Upper lobe of right lung (tissue), 1 donor: Measurements from ENCODE around the gene ZNF283. TPM values are rescaled to one million over a fixed set of nuclear protein-coding genes. Genes with fewer than 3 reads are reported as not detected.

ENCODE experiments used
- ATAC-seq: fragments of 200-7000 bp; cut with Tn5 transposase; one replicate; pipeline ENCODE4 v1.9.1; 2020; ENCODE audit warnings: mild to moderate bottlenecking, moderate library complexity
- DNase-seq: peaks from one replicate; pipeline ENCODE4 v3.0.0-alpha.2; 2020
- H3K27ac ChIP-seq: fragments of 200-600 bp; one replicate; pipeline ENCODE4 v1.8.0; 2022
- H3K27me3 ChIP-seq: fragments of 200-600 bp; one replicate; pipeline ENCODE4 v1.8.0; 2022; ENCODE audit warnings: mild to moderate bottlenecking
- H3K36me3 ChIP-seq: fragments of 200-600 bp; one replicate; pipeline ENCODE4 v1.8.0; 2022
- H3K4me1 ChIP-seq: fragments of 200-600 bp; one replicate; pipeline ENCODE4 v1.8.0; 2022
- H3K4me3 ChIP-seq: fragments of 200-600 bp; one replicate; pipeline ENCODE4 v1.8.0; 2022; ENCODE audit warnings: mild to moderate bottlenecking
- H3K9me3 ChIP-seq: fragments of 200-600 bp; one replicate; pipeline ENCODE4 v1.8.0; 2022
- CTCF ChIP-seq: fragments of 200-600 bp; IDR thresholded peaks from one replicate; pipeline ENCODE4 v1.8.0; 2022; ENCODE audit warnings: antibody characterized with exemption
- intact Hi-C: fragments of 100-400 bp; cut with DNase I; formaldehyde crosslinking; loops from one replicate; pipeline ENCODE4 v1.11.0; 2022
- total RNA-seq: library from RNA; stranded (reverse); fragmentation: NEBNext Ultra II Directional; extraction: Animal tissue kit (Norgen Biotek cat#: 25700); gene quantifications from one replicate; pipeline ENCODE4 v1.2.1, GENCODE V29; 2021
- donor health status: DM: no; HTN: yes; CAD: no; lungs with severe emphysema.

The ZNF283 gene
- total RNA-seq, 1 donor from 2014 or later = 11.7 TPM

GRCh38 chr19:43781630-43782310 lies 45.4 kb upstream of the ZNF283 start:
- Histone ChIP-seq H3K4me3 (no peak overlapping the region), H3K27me3 (peaks cover 8% of the 10 kb centered on the region), H3K36me3 (no peaks in the 10 kb centered on the region), H3K9me3 (no peaks in the 10 kb centered on the region), H3K4me1 (peaks cover 23% of the 10 kb centered on the region), H3K27ac (no peak overlapping the region)
- no peak for DNase-seq
- ATAC-seq = no peak
- intact Hi-C loops = no loop called here
- TF ChIP-seq CTCF = no peak

- intact Hi-C loops = no loop called here
- Histone ChIP-seq H3K27me3 (peaks cover 8% of the 10 kb centered on the region), H3K9me3 (no peaks in the 10 kb centered on the region), H3K4me1 (peaks cover 23% of the 10 kb centered on the region), H3K36me3 (no peaks in the 10 kb centered on the region), H3K4me3 (no peak overlapping the region), H3K27ac (no peak overlapping the region)
- no peak for ATAC-seq
- TF ChIP-seq CTCF = no peak
- DNase-seq = no peak
Observed at GRCh38 chr19:43782311-43782660, 44.8 kb upstream of the ZNF283 start.

GRCh38 chr19:43782689-43783231 lies 44.4 kb upstream of the ZNF283 start:
- ATAC-seq = no peak
- H3K4me1 ChIP-seq = peaks cover 18% of the 10 kb centered on the region

GRCh38 chr19:43783636-43784035 lies 43.5 kb upstream of the ZNF283 start:
- TF ChIP-seq CTCF = no peak
- no peaks in the 10 kb centered on the region for H3K36me3 ChIP-seq
- intact Hi-C loops = no loop called here
- H3K4me3 ChIP-seq = no peak overlapping the region
- no peaks in the 10 kb centered on the region for H3K9me3 ChIP-seq
- H3K27ac ChIP-seq = no peak overlapping the region
- H3K4me1 ChIP-seq = peaks cover 9% of the 10 kb centered on the region
- H3K27me3 ChIP-seq = peaks cover 8% of the 10 kb centered on the region
- ATAC-seq (no peak), DNase-seq (no peak)

More at GRCh38 chr19:43782689-43783231, 44.4 kb upstream of the ZNF283 start:
- H3K27me3 ChIP-seq = peaks cover 8% of the 10 kb centered on the region
- TF ChIP-seq CTCF = no peak
- no peaks in the 10 kb centered on the region for H3K36me3 ChIP-seq
- H3K4me3 ChIP-seq = no peak overlapping the region
- intact Hi-C loops = no loop called here
- no peaks in the 10 kb centered on the region for H3K9me3 ChIP-seq
- no peak overlapping the region for H3K27ac ChIP-seq
- DNase-seq = no peak

- no peak for DNase-seq
- Histone ChIP-seq H3K4me1 (peaks cover 5% of the 10 kb centered on the region), H3K9me3 (no peaks in the 10 kb centered on the region), H3K27me3 (peaks cover 8% of the 10 kb centered on the region), H3K36me3 (no peaks in the 10 kb centered on the region), H3K27ac (no peak overlapping the region), H3K4me3 (no peak overlapping the region)
- ATAC-seq = peak; percentile 45
- no peak for TF ChIP-seq CTCF
- intact Hi-C loops = no loop called here
Observed at GRCh38 chr19:43784241-43784980, 42.7 kb upstream of the ZNF283 start.
